IMR-90 (cell line): ENCODE measurements around the gene SNTG2. TPM values are rescaled to one million over a fixed set of nuclear protein-coding genes. Genes with fewer than 3 reads are reported as not detected.

ENCODE experiments used
- ATAC-seq: fragments of 200-7000 bp; cut with Tn5 transposase; 2 replicates; pipeline ENCODE4 v1.9.1; 2020; ENCODE audit warnings: low read depth, mild to moderate bottlenecking, moderate library complexity
- BruUV-seq: library from RNA; stranded (reverse); fragments of 400-500 nt; replicated peaks from 2 replicates; lab custom pipeline; 2021; lab: Mats Ljungman, UMichigan
- CTCF ChIA-PET: fragments of 300-600 bp; formaldehyde crosslinking; extraction: SDS; loops from one replicate; lab custom pipeline; 2021; ENCODE audit warnings: antibody characterized with exemption; lab: Yijun Ruan, JAX
- POLR2A ChIA-PET: fragments of 300-600 bp; sonication (Branson Sonifier 250); formaldehyde crosslinking; loops from one replicate; lab custom pipeline; 2022; ENCODE audit warnings: antibody characterized with exemption; ENCODE audit not compliant: unreplicated experiment; lab: Charles Lee
- DNase-seq: peaks from one replicate; pipeline ENCODE4 v3.0.0; 2013
- H2AFZ ChIP-seq: replicated peaks from 2 replicates; pipeline ENCODE3; 2013; ENCODE audit warnings: low read length, mild to moderate bottlenecking; ENCODE audit not compliant: poor library complexity
- H2AK5ac ChIP-seq: 2 replicates; pipeline ENCODE4 v1.6.1; 2013; ENCODE audit warnings: low read depth, low read length, inconsistent platforms
- H2AK9ac ChIP-seq: replicated peaks from 2 replicates; pipeline ENCODE3; 2013; ENCODE audit warnings: mild to moderate bottlenecking, low read depth, low read length, moderate library complexity; ENCODE audit not compliant: poor library complexity
- H2BK120ac ChIP-seq: 2 replicates; pipeline ENCODE4 v1.6.1; 2013; ENCODE audit warnings: low read depth, low read length, inconsistent platforms
- H2BK15ac ChIP-seq: 3 replicates; pipeline ENCODE4 v1.6.1; 2013; ENCODE audit warnings: low read depth, low read length, inconsistent platforms
- H2BK20ac ChIP-seq: 2 replicates; pipeline ENCODE4 v1.6.1; 2013; ENCODE audit warnings: low read depth, mild to moderate bottlenecking, inconsistent platforms, low read length, moderate library complexity
- H2BK5ac ChIP-seq: 2 replicates; pipeline ENCODE4 v1.6.1; 2013; ENCODE audit warnings: mild to moderate bottlenecking, low read depth, low read length, inconsistent platforms; ENCODE audit not compliant: poor library complexity, severe bottlenecking
- H3K14ac ChIP-seq: replicated peaks from 2 replicates; pipeline ENCODE4 v1.6.1; 2013; ENCODE audit warnings: low read depth, low read length, inconsistent platforms
- H3K18ac ChIP-seq: 2 replicates; pipeline ENCODE4 v1.6.1; 2013; ENCODE audit warnings: low read depth, low read length, control low read depth
- H3K23ac ChIP-seq: 2 replicates; pipeline ENCODE4 v1.6.1; 2013; ENCODE audit warnings: low read depth, low read length, inconsistent platforms
- H3K27ac ChIP-seq: 2 replicates; pipeline ENCODE4 v1.5.1; 2013; ENCODE audit warnings: mild to moderate bottlenecking, control low read depth, low read length; ENCODE audit not compliant: insufficient read depth
- H3K27me3 ChIP-seq: 2 replicates; pipeline ENCODE4 v1.6.1; 2013; ENCODE audit warnings: low read length; ENCODE audit not compliant: control insufficient read depth, insufficient read depth
- H3K36me3 ChIP-seq: 2 replicates; pipeline ENCODE4 v1.6.1; 2013; ENCODE audit warnings: low read length, mixed read lengths; ENCODE audit not compliant: control insufficient read depth, insufficient read depth
- H3K4ac ChIP-seq: 2 replicates; pipeline ENCODE4 v1.6.1; 2013; ENCODE audit warnings: low read depth, low read length, inconsistent platforms
- H3K4me1 ChIP-seq: 2 replicates; pipeline ENCODE4 v1.6.1; 2013; ENCODE audit warnings: low read length, mixed read lengths; ENCODE audit not compliant: control insufficient read depth, insufficient read depth
- H3K4me2 ChIP-seq: 2 replicates; pipeline ENCODE4 v1.6.1; 2013; ENCODE audit warnings: low read depth, mild to moderate bottlenecking, control low read depth, low read length, moderate library complexity
- H3K4me3 ChIP-seq: 2 replicates; pipeline ENCODE4 v1.5.1; 2013; ENCODE audit warnings: low read depth, mild to moderate bottlenecking, control low read depth, low read length, moderate library complexity; ENCODE audit not compliant: insufficient read depth
- H3K56ac ChIP-seq: 2 replicates; pipeline ENCODE4 v1.6.1; 2013; ENCODE audit warnings: low read length, inconsistent platforms; ENCODE audit not compliant: insufficient read depth; ENCODE audit errors: extremely low read depth
- H3K79me1 ChIP-seq, 2 experiments: 2 replicates each; pipeline ENCODE4 v1.6.1; 2013; ENCODE audit warnings: low read length in 2 of 2, inconsistent platforms in 1 of 2, low read depth in 1 of 2
- H3K9ac ChIP-seq: 2 replicates; pipeline ENCODE4 v1.6.1; 2013; ENCODE audit warnings: low read depth, low read length, control low read depth
- H3K9me1 ChIP-seq: 2 replicates; pipeline ENCODE4 v1.6.1; 2013; ENCODE audit warnings: low read length, inconsistent platforms; ENCODE audit not compliant: insufficient read depth
- H3K9me3 ChIP-seq: 2 replicates; pipeline ENCODE4 v1.6.1; 2013; ENCODE audit warnings: low read length; ENCODE audit not compliant: control insufficient read depth, insufficient read depth
- H4K20me1 ChIP-seq: 2 replicates; pipeline ENCODE4 v1.6.1; 2013; ENCODE audit warnings: low read length, inconsistent platforms; ENCODE audit not compliant: insufficient read depth
- H4K5ac ChIP-seq: 2 replicates; pipeline ENCODE4 v1.6.1; 2013; ENCODE audit warnings: mild to moderate bottlenecking, low read depth, low read length, control low read depth
- H4K8ac ChIP-seq, 2 experiments: 2 replicates each; pipeline ENCODE4 v1.6.1; 2013; ENCODE audit warnings: low read depth in 2 of 2, low read length in 2 of 2, control low read depth in 1 of 2, inconsistent platforms in 1 of 2
- H4K91ac ChIP-seq: 2 replicates; pipeline ENCODE4 v1.6.1; 2013; ENCODE audit warnings: low read depth, low read length, inconsistent platforms; ENCODE audit not compliant: insufficient read depth
- CHD1 ChIP-seq: IDR thresholded peaks from 2 replicates; pipeline ENCODE4 v1.6.1; 2012; ENCODE audit warnings: low read depth, low read length, improper control_type of control experiment
- CTCF ChIP-seq: conservative IDR thresholded peaks from 2 replicates; pipeline ENCODE4 v1.5.1; 2012; ENCODE audit warnings: mild to moderate bottlenecking, low read depth, low read length, improper control_type of control experiment
- ELK1 ChIP-seq: fragments of 150-350 bp; IDR thresholded peaks from 2 replicates; pipeline ENCODE4 v1.6.1; 2016; ENCODE audit warnings: low read depth, mild to moderate bottlenecking, low read length, moderate library complexity, borderline replicate concordance
- MAFK ChIP-seq: IDR thresholded peaks from 2 replicates; pipeline ENCODE4 v1.6.1; 2012; ENCODE audit warnings: low read depth, low read length, improper control_type of control experiment
- MAZ ChIP-seq: IDR thresholded peaks from 2 replicates; pipeline ENCODE4 v1.6.1; 2012; ENCODE audit warnings: low read depth, mild to moderate bottlenecking, low read length, improper control_type of control experiment, moderate library complexity, borderline replicate concordance
- MXI1 ChIP-seq: IDR thresholded peaks from 2 replicates; pipeline ENCODE4 v1.6.1; 2012; ENCODE audit warnings: low read depth, mild to moderate bottlenecking, low read length, moderate library complexity, borderline replicate concordance
- POLR2A ChIP-seq: IDR thresholded peaks from 2 replicates; pipeline ENCODE4 v1.6.1; 2012; ENCODE audit warnings: mild to moderate bottlenecking, low read depth, low read length
- RAD21 ChIP-seq: IDR thresholded peaks from 2 replicates; pipeline ENCODE4 v1.6.1; 2012; ENCODE audit warnings: low read length, improper control_type of control experiment
- SMC3 ChIP-seq: fragments of 150-350 bp; IDR thresholded peaks from 2 replicates; pipeline ENCODE4 v1.6.1; 2016; ENCODE audit warnings: low read depth, mild to moderate bottlenecking, antibody characterized with exemption, low read length, moderate library complexity
- WGBS, 2 experiments: methylation state at CpG; one replicate each; pipeline versions ENCODE4 v1.1.5 to v1.1.7; 2013; ENCODE audit warnings: missing lambda C conversion rate in 2 of 2; ENCODE audit not compliant: insufficient read length in 1 of 2; ENCODE audit errors: extremely low coverage in 2 of 2; 5-methylcytosine and 5-hydroxymethylcytosine counted together
- dilution Hi-C: fragments of 300-500 bp; cut with HindIII; formaldehyde crosslinking; loops from one replicate; pipeline ENCODE4 v1.14.3; 2018; ENCODE audit warnings: low sequenced_read_pairs; ENCODE audit not compliant: unreplicated experiment
- in situ Hi-C: fragments of 300-500 bp; cut with MboI; formaldehyde crosslinking; loops from 3 replicates; pipeline ENCODE4 v1.14.3; 2019; ENCODE audit warnings: low sequenced_read_pairs, inconsistent platforms, mixed read lengths
- intact Hi-C: fragments of 100-400 bp; cut with micrococcal nuclease; formaldehyde crosslinking; loops from 2 replicates; pipeline ENCODE4 v1.10.0; 2022
- polyA plus RNA-seq, 3 experiments: library from polyadenylated mRNA; depleted of rRNA; stranded (reverse); fragments of >200 nt; gene quantifications; 2 replicates each; pipeline ENCODE4 v1.2.3, GENCODE V29; 2012; ENCODE audit warnings: low replicate concordance in 1 of 3
- total RNA-seq: library from RNA; depleted of rRNA; stranded (reverse); fragments of >200 nt; gene quantifications from 2 replicates; pipeline ENCODE4 v1.2.3, GENCODE V29; 2012

Gene SNTG2
- total and polyA plus RNA-seq, 2 of the 4 experiments (the other 2 are of a cell fraction) = under 0.01 to 0.17 TPM

DNA sequence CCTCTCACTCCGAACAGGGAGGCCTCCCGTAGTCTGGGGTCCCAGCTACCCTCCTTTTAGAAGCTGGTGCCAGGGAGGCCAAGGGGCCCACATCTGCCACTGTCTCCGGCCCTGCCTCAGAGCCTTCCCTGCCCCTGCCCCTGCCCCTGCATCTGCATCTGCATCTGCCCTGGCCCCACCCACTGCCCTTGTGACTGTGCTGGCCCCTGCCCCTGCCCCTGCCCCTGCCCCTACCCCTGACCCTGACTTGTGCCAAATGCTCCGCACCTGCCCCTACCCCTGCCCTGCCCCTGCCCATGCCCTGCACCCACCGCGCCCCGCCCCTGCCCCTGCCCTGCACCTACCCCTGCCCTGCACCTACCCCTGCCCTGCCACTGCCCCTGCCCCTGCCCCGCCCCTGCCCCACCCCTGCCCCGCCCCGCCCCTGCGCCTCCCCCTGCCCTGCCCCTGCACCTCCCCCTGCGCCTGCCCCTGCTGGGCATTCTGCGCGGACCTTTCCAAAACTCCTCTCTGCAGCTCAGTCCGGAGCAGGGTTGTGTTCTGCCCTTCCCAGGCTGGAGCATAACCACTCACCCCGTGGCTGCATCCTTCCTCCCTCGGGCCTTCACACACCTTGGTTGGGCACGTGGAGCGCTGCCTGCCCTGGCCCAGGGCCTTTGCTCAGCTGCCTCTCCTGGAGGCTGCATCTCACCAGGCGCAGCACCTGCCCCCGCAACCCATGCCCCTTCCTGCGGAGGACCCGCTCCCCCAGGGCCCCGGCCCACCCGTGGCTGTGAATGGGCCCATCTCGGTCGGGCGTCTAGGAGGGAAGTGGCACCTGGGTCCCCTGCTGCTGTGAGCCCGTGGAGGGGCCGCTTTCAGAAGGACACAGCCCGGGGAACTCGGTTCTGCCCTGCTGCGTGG is 5.4 kb downstream of the SNTG2 start:
- H3K27ac ChIP-seq = no peak overlapping the region
- no peak for DNase-seq
- H2AK9ac ChIP-seq = no peak overlapping the region
- H4K5ac ChIP-seq = no peak overlapping the region
- H2BK5ac ChIP-seq = no peak overlapping the region
- H2AFZ ChIP-seq = no peak overlapping the region
- dilution Hi-C loops (no loop called here), in situ Hi-C loops (no loop called here), intact Hi-C loops (loop anchor here (2.0 to 10.0 kb wide), 2 partner anchors 241 to 861 kb away; no protein-coding TSS in a partner anchor)
- TF ChIP-seq POLR2A = no peak
- TF ChIP-seq SMC3 = no peak
- TF ChIP-seq CTCF = no peak
- TF ChIP-seq ELK1 = no peak
- TF ChIP-seq CHD1 = no peak
- no peak for TF ChIP-seq MXI1
- no peak for TF ChIP-seq MAFK
- TF ChIP-seq MAZ = no peak
- no peak for TF ChIP-seq RAD21
- no peaks in the 10 kb centered on the region for H3K9me3 ChIP-seq
- H4K8ac ChIP-seq = no peak overlapping the region
- no peak overlapping the region for H3K56ac ChIP-seq
- no peak for ATAC-seq
- H3K4me1 ChIP-seq = no peaks in the 10 kb centered on the region
- ChIA-PET POLR2A (no interaction called here), CTCF (no interaction called here)
- BruUV-seq = no TSS peak
- H3K18ac ChIP-seq = no peak overlapping the region
- no peak overlapping the region for H2BK15ac ChIP-seq
- no peaks in the 10 kb centered on the region for H3K36me3 ChIP-seq
- no peak overlapping the region for H3K4me2 ChIP-seq
- no peak overlapping the region for H3K9ac ChIP-seq
- no peak overlapping the region for H3K4ac ChIP-seq
- H3K79me1 ChIP-seq = no peaks in the 10 kb centered on the region
- peaks cover 13% of the 10 kb centered on the region for H3K27me3 ChIP-seq
- H2BK120ac ChIP-seq = no peak overlapping the region
- H4K20me1 ChIP-seq = no peaks in the 10 kb centered on the region
- H3K4me3 ChIP-seq = no peak overlapping the region
- no peak overlapping the region for H3K14ac ChIP-seq
- H3K23ac ChIP-seq = no peak overlapping the region
- WGBS, 2 experiments = 34% methylated on average over 9 of the region's 33 CpGs; no CpG with 5 or more reads in 1 of the 2 experiments
- H3K9me1 ChIP-seq = no peaks in the 10 kb centered on the region
- H4K91ac ChIP-seq = no peak overlapping the region
- H2AK5ac ChIP-seq = no peak overlapping the region
- H2BK20ac ChIP-seq = no peak overlapping the region
